Chondrocyte (in vitro differentiated cells): ENCODE measurements around the gene CLASP1. TPM values are rescaled to one million over a fixed set of nuclear protein-coding genes. Genes with fewer than 3 reads are reported as not detected.

ENCODE experiments used
- DNase-seq: peaks from one replicate; pipeline ENCODE4 v3.0.0; 2021; ENCODE audit warnings: mixed read lengths, low spot score
- H3K27ac Mint-ChIP-seq: one replicate; pipeline ENCODE4 v1.8.0; 2021; ENCODE audit warnings: mild to moderate bottlenecking, moderate library complexity, mixed read lengths; ENCODE audit not compliant: unreplicated experiment
- H3K27me3 Mint-ChIP-seq: 2 replicates; pipeline ENCODE4 v1.8.0; 2021; ENCODE audit warnings: low read depth, mixed read lengths
- H3K36me3 Mint-ChIP-seq: 2 replicates; pipeline ENCODE4 v1.8.0; 2021; ENCODE audit warnings: low read depth, mixed read lengths
- H3K4me1 Mint-ChIP-seq: 2 replicates; pipeline ENCODE4 v1.8.0; 2021; ENCODE audit warnings: low read depth, mild to moderate bottlenecking, mixed read lengths
- H3K4me3 Mint-ChIP-seq: one replicate; pipeline ENCODE4 v1.8.0; 2021; ENCODE audit warnings: mild to moderate bottlenecking, moderate library complexity, mixed read lengths; ENCODE audit not compliant: unreplicated experiment
- H3K9me3 Mint-ChIP-seq: 2 replicates; pipeline ENCODE4 v1.8.0; 2021; ENCODE audit warnings: low read depth, mixed read lengths
- total RNA-seq: library from RNA; stranded (reverse); gene quantifications from 3 replicates; pipeline ENCODE4 v1.2.1, GENCODE V29; 2021
- TF ChIP-seq, protein P1 (sequence below): fragments of 200-600 bp; sonication (generic); IDR thresholded peaks from 2 replicates; pipeline ENCODE4 v1.5.0; 2021; ENCODE audit warnings: antibody characterized with exemption, mild to moderate bottlenecking, moderate library complexity

The CLASP1 gene
- total RNA-seq, 1 donor from 2014 or later: 56.0 TPM

DNA sequence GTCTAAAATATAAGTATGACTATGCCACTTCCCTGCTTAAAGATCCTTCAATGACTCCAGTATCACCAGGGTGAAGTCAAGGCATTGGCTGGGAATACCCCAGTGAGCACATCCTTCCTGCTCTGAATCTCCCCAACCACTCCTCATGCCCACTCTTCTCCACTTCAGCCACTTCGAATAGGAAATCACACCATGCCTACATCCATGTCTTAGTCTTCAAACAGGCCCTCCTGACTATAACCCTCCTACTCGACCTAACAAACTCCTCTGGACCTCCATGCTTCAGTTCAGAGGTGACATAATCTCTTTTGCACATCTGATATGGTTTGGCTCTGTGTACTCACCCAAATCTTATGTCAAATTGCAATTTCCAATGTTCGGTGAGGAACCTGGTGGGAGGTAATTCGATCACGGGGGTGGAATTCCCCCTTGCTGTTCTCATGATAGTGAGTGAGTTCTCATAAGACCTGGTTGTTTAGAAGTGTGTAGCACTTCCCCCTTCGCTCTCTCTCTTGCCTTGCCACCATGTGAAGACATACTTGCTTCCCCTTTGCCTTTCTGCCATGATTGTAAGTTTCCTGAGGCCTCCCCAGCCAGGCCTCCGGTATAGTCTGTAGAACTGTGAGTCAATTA is 276.4 kb downstream of the CLASP1 start:
- peaks cover 17% of the 10 kb centered on the region for H3K4me1 Mint-ChIP-seq
- H3K4me3 Mint-ChIP-seq: no peak overlapping the region
- no peak for DNase-seq
- H3K36me3 Mint-ChIP-seq: peaks cover 32% of the 10 kb centered on the region
- H3K9me3 Mint-ChIP-seq: no peaks in the 10 kb centered on the region
- TF ChIP-seq, protein P1, sequence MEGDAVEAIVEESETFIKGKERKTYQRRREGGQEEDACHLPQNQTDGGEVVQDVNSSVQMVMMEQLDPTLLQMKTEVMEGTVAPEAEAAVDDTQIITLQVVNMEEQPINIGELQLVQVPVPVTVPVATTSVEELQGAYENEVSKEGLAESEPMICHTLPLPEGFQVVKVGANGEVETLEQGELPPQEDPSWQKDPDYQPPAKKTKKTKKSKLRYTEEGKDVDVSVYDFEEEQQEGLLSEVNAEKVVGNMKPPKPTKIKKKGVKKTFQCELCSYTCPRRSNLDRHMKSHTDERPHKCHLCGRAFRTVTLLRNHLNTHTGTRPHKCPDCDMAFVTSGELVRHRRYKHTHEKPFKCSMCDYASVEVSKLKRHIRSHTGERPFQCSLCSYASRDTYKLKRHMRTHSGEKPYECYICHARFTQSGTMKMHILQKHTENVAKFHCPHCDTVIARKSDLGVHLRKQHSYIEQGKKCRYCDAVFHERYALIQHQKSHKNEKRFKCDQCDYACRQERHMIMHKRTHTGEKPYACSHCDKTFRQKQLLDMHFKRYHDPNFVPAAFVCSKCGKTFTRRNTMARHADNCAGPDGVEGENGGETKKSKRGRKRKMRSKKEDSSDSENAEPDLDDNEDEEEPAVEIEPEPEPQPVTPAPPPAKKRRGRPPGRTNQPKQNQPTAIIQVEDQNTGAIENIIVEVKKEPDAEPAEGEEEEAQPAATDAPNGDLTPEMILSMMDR: no peak
- no peak overlapping the region for H3K27ac Mint-ChIP-seq
- H3K27me3 Mint-ChIP-seq: no peaks in the 10 kb centered on the region

DNA sequence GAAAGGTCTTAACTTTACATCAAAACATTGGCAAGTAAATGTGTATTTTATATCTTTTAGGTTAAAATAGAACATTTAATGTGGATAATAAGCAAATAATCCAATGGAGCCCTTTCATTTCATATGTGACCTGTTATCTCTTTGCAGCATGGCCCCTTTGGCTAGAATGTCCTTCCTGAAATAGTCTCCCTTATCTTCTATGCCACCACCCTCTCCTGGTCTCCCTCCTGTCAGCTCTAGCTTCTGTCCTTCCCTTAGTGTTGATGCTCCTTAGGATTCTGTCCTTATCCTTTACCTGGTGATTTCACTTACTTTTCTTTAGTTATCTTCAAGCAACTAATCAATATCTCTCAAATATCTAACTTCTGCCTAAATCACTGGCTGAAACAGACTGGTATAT is 277.2 kb downstream of the CLASP1 start:
- TF ChIP-seq, protein P1: no peak
- Mint-ChIP-seq H3K27ac (no peak overlapping the region), H3K9me3 (no peaks in the 10 kb centered on the region), H3K4me3 (no peak overlapping the region), H3K4me1 (peaks cover 17% of the 10 kb centered on the region), H3K27me3 (no peaks in the 10 kb centered on the region), H3K36me3 (peaks cover 32% of the 10 kb centered on the region)
- DNase-seq: no peak

DNA sequence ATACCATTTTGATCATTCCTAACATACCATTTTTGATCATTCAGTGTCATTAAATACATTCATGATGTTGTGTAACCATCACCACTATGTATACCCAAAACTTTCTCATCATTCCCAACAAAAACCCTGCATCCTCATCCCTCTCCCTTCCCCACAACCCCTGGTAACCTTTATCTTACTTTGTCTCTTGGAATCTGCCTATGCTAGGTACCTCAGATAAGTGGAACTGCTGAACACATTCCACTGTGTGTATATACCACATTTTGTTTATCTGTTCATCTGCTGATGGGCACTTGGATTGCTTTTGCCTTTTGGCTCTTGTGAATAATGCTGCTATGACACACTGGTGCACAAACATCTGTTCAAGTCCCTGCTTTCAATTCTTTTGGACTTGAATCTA is 280.4 kb downstream of the CLASP1 start:
- Mint-ChIP-seq H3K36me3 (peaks cover 31% of the 10 kb centered on the region), H3K4me3 (no peak overlapping the region), H3K27ac (no peak overlapping the region), H3K4me1 (peaks cover 9% of the 10 kb centered on the region), H3K9me3 (no peaks in the 10 kb centered on the region), H3K27me3 (no peaks in the 10 kb centered on the region)
- DNase-seq: no peak
- TF ChIP-seq, protein P1: no peak

DNA sequence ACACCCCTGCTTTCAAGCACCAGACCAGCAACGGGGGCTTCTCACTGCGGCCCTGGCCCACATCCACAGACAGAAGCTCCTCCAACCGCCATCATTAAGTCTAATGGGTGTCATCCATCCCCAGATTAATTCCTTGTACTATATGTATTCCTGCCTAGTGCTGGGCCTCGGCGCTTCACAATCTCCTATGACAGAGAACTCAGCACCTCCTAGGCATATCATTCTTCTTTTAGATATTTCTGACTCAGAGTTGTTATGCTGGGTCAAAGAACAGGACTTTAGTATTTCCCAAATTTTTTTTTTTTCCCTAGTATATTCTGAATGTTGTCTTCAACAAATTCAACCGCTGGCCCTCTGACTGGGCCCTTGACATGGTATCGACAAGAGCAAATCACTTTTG is 281.1 kb downstream of the CLASP1 start:
- peaks cover 16% of the 10 kb centered on the region for H3K4me1 Mint-ChIP-seq
- TF ChIP-seq, protein P1: no peak
- no peak overlapping the region for H3K4me3 Mint-ChIP-seq
- peaks cover 29% of the 10 kb centered on the region for H3K36me3 Mint-ChIP-seq
- DNase-seq: no peak
- H3K27ac Mint-ChIP-seq: no peak overlapping the region
- H3K9me3 Mint-ChIP-seq: no peaks in the 10 kb centered on the region
- no peaks in the 10 kb centered on the region for H3K27me3 Mint-ChIP-seq

DNA sequence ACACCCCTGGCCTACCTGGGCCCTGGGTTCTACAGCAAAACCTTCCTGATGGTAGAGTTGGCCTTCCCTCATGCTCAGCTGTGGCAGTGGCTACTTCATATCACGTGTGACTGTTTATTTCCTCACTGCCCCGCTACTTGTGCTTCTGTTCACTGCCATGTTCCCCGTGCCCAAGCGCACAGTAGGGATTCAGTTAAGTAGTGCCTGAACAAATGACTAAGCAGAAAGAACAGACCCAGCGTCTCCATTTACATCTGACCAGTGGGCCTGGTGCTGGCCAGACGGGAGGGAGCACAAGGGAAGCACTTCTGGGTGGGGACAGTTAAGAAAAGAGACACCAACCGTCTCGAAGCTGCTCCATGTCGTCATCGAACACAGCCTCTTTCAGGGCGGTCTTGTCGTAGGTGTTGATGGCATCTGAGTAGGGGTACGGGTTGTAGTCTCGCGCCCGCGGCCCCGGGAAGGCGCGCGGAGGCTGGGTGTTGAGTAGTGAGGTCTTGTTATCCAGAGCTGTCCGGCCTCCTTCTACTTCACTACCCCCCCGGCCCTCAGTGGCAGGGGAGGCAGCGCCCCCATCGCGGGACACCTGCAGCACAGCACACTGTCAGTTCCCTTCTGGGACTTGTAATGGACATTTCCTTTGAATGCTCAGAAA is 281.9 kb downstream of the CLASP1 start:
- TF ChIP-seq, protein P1: no peak
- H3K27me3 Mint-ChIP-seq: no peaks in the 10 kb centered on the region
- peaks cover 17% of the 10 kb centered on the region for H3K4me1 Mint-ChIP-seq
- DNase-seq: no peak
- H3K36me3 Mint-ChIP-seq: peaks cover 31% of the 10 kb centered on the region
- H3K4me3 Mint-ChIP-seq: no peak overlapping the region
- no peak overlapping the region for H3K27ac Mint-ChIP-seq
- no peaks in the 10 kb centered on the region for H3K9me3 Mint-ChIP-seq
